Measurements from ENCODE around the gene PLD6. TPM values are rescaled to one million over a fixed set of nuclear protein-coding genes. Genes with fewer than 3 reads are reported as not detected.
A peak's percentile ranks its signal among the peaks of the same experiment; 100 is the strongest.
"Not testable (repeated sequence)": the region's sequence is repeated elsewhere in the genome, so short reads cannot be mapped to it uniquely, and the experiment has no call there.

Gene PLD6
- total RNA-seq, 2 experiments from 2014 or later, result 3.8 to 4.2 TPM

DNA sequence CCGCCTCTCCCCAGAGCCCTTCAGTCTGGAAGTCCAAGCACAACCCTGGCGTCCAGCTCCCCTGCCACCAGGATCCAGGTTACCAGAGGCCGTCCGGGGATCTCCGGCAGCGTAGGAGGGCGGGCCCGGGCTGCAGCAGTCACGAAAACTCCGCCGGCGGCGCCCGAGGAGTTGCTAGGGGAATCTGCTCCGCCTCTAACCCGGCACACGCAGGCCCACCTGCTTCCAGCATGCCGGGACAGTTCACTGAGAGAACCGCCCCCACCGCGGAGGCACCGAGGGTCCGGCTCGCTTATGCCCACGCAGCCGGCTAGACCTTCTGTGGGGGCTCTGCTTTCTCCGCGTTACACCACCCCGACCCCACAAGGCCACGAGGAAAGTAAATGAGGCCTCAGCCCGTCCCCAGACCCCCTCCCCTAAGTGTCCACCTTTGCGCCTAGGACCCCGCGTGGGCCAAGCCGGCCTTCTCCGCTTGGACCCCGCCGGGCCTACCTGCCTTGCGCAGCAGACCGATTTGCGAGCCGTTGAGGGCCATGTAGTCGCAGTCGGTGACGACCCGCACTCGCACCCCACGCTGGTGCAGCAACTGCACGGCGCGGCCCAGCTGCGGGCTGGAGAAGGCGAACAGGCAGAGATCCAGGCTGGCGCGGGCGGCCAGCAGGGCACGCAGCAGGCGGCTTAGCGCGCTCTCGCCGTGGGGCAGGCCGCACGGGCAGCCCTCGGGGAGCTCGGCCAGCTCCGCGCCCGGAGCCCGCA, 587 bp downstream of the PLD6 start:
- DNase-seq (peak; percentile 75), ATAC-seq (peak; percentile 71)
- ChIA-PET CTCF (interaction anchor here (0.8 kb wide), 1 partner anchor 31 kb away, joined by 3 read pairs; the partner anchor contains the start of gene FLCN), POLR2A (interaction anchor here (0.6 to 1.0 kb wide), 2 partner anchors 30 to 107 kb away, joined by 4 read pairs; no protein-coding TSS in a partner anchor)
- Mint-ChIP-seq H3K27ac (peak overlapping the region; percentile 92), H3K36me3 (ENCODE audit: low read depth) (peaks cover 16% of the 10 kb centered on the region), H3K27me3 (ENCODE audit: low read depth) (no peaks in the 10 kb centered on the region), H3K4me1 (ENCODE audit: low read depth) (peaks cover 33% of the 10 kb centered on the region), H3K4me3 (peak overlapping the region; percentile 89), H3K9me3 (ENCODE audit: insufficient read depth) (no peaks in the 10 kb centered on the region)

DNA sequence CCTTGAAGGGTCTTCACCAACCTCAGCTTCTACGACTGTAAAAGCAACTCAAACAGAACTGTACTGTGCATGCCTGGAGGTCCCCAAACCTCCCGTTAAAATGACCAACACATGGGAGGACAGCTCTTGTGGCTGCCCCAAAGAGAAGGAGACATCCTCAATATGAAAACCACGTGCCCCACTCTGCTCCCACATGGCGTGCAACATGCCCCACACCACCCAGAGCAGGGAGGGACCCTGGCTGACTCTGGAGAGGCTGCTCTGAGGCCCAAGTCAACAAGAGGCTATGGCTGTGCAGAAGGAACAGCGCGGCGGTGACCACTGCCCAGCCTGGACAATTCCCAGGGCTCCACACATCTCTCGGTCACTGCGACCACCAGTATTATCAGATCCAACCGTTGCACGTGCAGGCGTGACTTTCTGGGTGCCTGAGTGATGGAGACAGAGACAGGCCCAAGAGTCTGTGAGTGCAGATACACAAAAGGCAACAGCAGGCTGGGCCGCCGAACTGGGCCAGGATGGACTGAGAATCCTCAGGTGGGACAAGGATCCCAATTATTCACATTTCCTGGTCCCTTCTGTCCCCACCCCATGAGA, 1.4 kb downstream of the PLD6 start:
- H3K4me3 Mint-ChIP-seq, result peak overlapping the region; percentile 89
- CTCF ChIA-PET, result interaction anchor here (0.8 kb wide), 1 partner anchor 32 kb away, joined by 3 read pairs; the partner anchor contains the start of gene FLCN

DNA sequence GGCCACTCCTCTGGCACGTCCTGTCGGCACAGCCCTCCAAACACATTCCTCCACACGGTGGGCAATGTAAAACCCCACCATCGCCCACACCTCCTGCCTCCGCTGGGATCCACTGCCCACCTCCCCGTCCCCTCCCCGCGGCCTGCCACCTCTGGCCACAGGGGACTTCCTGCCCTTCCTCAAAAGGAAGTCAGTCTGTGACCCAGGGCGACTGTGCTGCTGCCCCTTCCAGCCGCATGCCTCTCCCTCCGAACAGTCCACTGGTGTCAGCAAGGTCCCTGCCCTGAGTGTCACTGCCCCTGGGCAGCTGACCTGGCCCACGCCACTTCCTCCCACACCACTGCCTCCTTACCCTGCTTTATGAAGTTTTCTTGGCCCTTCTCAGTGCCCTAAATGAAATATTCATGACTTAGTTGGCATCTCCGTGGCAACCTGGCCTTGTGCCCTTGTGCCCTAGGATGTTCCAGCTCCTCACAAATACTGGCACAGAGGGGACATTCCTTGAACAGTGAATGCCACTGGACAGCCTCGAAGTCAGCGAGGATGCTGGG, 2.0 kb downstream of the PLD6 start:
- H3K9me3 Mint-ChIP-seq (ENCODE audit: insufficient read depth), result no peaks in the 10 kb centered on the region
- no peak for ATAC-seq
- CTCF ChIA-PET, result no interaction called here
- peak overlapping the region; percentile 57 for H3K27ac Mint-ChIP-seq
- H3K4me1 Mint-ChIP-seq (ENCODE audit: low read depth), result peaks cover 33% of the 10 kb centered on the region
- H3K4me3 Mint-ChIP-seq, result peak overlapping the region; percentile 89
- no peak for DNase-seq
- H3K27me3 Mint-ChIP-seq (ENCODE audit: low read depth), result no peaks in the 10 kb centered on the region
- H3K36me3 Mint-ChIP-seq (ENCODE audit: low read depth), result peaks cover 20% of the 10 kb centered on the region
- POLR2A ChIA-PET, result interaction anchor here (0.7 to 1.2 kb wide), 4 partner anchors 20 to 25 kb away, joined by 3 to 4 read pairs (median 4); no protein-coding TSS in a partner anchor

More for the DNA sequence above, 1.4 kb downstream of the PLD6 start:
- ATAC-seq (no peak), DNase-seq (no peak)
- POLR2A ChIA-PET, result interaction anchor here (0.6 to 1.2 kb wide), 4 partner anchors 20 to 108 kb away, joined by 3 to 4 read pairs (median 4); no protein-coding TSS in a partner anchor
- H3K27ac Mint-ChIP-seq, result peak overlapping the region; percentile 57
- H3K27me3 Mint-ChIP-seq (ENCODE audit: low read depth), result no peaks in the 10 kb centered on the region
- no peaks in the 10 kb centered on the region for H3K9me3 Mint-ChIP-seq (ENCODE audit: insufficient read depth)
- peaks cover 20% of the 10 kb centered on the region for H3K36me3 Mint-ChIP-seq (ENCODE audit: low read depth)
- H3K4me1 Mint-ChIP-seq (ENCODE audit: low read depth), result peaks cover 33% of the 10 kb centered on the region

DNA sequence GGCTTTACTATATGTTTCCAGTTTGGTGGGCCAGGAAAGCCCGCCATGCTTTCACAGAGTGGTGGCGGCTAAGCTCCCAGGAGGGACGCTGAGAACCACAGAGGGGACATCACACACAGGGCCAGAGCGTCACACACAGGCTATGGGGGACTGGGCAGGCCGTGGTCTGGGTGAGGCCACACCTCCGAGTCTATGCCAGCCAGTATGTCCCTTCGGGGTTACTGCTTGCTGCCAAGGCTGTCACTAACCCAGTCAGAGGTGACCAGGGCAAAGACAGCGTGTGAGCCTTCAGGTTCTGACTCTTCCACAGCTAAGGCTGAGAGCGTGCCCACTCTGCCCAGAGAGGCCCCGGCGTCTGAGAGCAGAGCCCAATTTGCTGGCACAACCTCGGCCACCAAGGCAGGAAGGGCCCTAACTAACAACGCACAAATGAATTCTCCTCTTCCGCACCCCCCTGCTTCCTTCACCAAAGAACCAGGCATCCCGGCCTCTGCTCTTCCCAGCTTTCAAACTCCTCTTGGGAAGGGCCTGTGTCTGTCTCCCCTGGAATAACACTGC, 2.9 kb downstream of the PLD6 start:
- DNase-seq (no peak), ATAC-seq (no peak)
- no peaks in the 10 kb centered on the region for H3K27me3 Mint-ChIP-seq (ENCODE audit: low read depth)
- peaks cover 33% of the 10 kb centered on the region for H3K4me1 Mint-ChIP-seq (ENCODE audit: low read depth)
- no peak overlapping the region for H3K4me3 Mint-ChIP-seq
- POLR2A ChIA-PET, result interaction anchor here (0.7 kb wide), 1 partner anchor 26 kb away, joined by 4 read pairs; no protein-coding TSS in a partner anchor
- CTCF ChIA-PET, result no interaction called here
- no peaks in the 10 kb centered on the region for H3K9me3 Mint-ChIP-seq (ENCODE audit: insufficient read depth)
- H3K27ac Mint-ChIP-seq, result peak overlapping the region; percentile 52
- peaks cover 20% of the 10 kb centered on the region for H3K36me3 Mint-ChIP-seq (ENCODE audit: low read depth)

DNA sequence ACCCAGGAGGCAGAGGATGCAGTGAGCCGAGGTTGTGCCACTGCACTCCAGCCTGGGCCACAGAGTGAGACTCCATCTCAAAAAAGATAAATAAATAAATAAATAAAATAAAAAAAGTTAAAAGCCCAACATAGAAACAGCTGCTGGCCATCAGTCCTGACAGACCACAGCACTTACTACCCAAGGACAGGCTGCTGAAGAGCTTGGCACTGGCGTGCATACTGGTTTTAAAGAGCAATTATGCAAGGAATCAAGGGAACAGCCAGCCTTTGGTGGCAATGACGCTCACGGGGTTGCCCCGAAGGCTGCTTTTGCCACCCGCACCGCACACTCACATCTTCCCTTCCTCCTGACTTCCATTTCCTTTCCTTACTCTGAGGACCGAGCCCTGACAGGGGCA, 4.2 kb downstream of the PLD6 start:
- Mint-ChIP-seq H3K4me1 (ENCODE audit: low read depth) (peaks cover 31% of the 10 kb centered on the region), H3K27me3 (ENCODE audit: low read depth) (no peaks in the 10 kb centered on the region), H3K9me3 (ENCODE audit: insufficient read depth) (no peaks in the 10 kb centered on the region), H3K4me3 (no peak overlapping the region), H3K27ac (no peak overlapping the region), H3K36me3 (ENCODE audit: low read depth) (peaks cover 20% of the 10 kb centered on the region)
- no peak for ATAC-seq
- no peak for DNase-seq
- CTCF ChIA-PET, result no interaction called here
- POLR2A ChIA-PET, result no interaction called here

DNA sequence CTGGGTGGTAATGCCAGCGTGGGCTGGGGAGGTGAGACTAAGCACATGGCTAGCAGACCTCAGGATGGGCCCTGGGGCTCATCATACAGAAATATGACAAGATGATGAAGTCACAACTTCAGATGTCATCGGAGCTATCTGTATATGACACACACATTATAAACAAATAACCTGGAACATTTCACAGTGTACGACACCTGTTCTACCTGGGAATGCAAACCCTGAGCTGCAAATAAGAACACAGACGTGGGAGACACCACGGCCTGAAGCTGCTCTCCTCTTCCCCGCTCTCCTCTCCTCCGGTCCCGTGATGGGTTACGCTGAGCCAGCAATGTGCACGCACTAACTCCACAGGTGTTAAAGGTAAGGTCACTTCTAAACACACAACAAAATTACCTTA, 4.9 kb downstream of the PLD6 start:
- POLR2A ChIA-PET, result interaction anchor here (1.6 kb wide), 1 partner anchor 21 kb away, joined by 4 read pairs; no protein-coding TSS in a partner anchor
- peaks cover 25% of the 10 kb centered on the region for H3K4me1 Mint-ChIP-seq (ENCODE audit: low read depth)
- H3K9me3 Mint-ChIP-seq (ENCODE audit: insufficient read depth), result no peaks in the 10 kb centered on the region
- H3K36me3 Mint-ChIP-seq (ENCODE audit: low read depth), result peaks cover 20% of the 10 kb centered on the region
- H3K27me3 Mint-ChIP-seq (ENCODE audit: low read depth), result no peaks in the 10 kb centered on the region
- no peak for DNase-seq
- no peak for ATAC-seq
- no peak overlapping the region for H3K4me3 Mint-ChIP-seq
- H3K27ac Mint-ChIP-seq, result no peak overlapping the region
- CTCF ChIA-PET, result no interaction called here

DNA sequence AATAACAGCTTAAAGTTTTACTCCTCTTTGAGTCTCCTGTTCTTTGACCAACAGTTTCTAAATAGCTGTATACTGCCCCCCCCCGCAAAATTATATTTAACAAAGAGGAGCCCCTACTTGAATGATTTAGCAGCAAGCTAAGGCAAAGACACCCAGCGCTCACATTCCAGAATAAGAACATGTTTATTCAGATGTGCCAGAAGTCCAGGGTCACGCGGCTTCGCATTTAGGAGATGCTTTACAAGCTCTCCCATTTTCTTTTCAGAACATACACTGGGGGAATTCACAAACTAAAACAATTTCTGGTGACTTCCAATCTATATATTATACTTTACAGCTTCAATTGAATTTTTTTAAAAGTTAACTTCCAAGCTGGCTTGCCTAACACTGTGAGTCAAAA, 5.3 kb downstream of the PLD6 start:
- no peaks in the 10 kb centered on the region for H3K9me3 Mint-ChIP-seq (ENCODE audit: insufficient read depth)
- H3K27me3 Mint-ChIP-seq (ENCODE audit: low read depth), result no peaks in the 10 kb centered on the region
- no peak overlapping the region for H3K27ac Mint-ChIP-seq
- no peak overlapping the region for H3K4me3 Mint-ChIP-seq
- H3K36me3 Mint-ChIP-seq (ENCODE audit: low read depth), result peaks cover 20% of the 10 kb centered on the region
- POLR2A ChIA-PET, result interaction anchor here (1.6 kb wide), 1 partner anchor 21 kb away, joined by 4 read pairs; no protein-coding TSS in a partner anchor
- CTCF ChIA-PET, result interaction anchor here (2.2 kb wide), 1 partner anchor 11 kb away, joined by 6 read pairs; no protein-coding TSS in a partner anchor
- DNase-seq, result no peak
- ATAC-seq, result no peak
- peaks cover 25% of the 10 kb centered on the region for H3K4me1 Mint-ChIP-seq (ENCODE audit: low read depth)

DNA sequence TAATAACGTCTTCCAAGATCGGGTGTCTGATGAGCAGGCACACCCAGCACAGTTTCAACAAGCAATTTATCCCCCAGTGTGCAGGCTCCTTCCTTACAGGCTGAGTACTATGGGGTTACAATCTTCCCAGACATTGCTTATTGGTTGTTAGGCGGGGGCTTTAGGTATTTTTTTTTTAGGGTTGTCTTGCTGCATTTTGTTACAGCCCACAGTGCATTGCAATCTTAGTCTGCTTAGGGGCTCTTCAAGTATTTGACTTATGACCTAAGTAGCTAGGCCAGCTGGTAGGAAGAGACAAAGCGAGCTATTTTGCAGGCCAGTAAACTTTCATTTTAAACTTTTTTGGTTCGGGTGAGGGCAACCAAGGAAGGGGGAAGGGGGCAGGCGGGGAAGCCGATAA, 5.8 kb downstream of the PLD6 start:
- ATAC-seq (no peak), DNase-seq (no peak)
- Mint-ChIP-seq H3K27ac (no peak overlapping the region), H3K9me3 (ENCODE audit: insufficient read depth) (no peaks in the 10 kb centered on the region), H3K27me3 (ENCODE audit: low read depth) (no peaks in the 10 kb centered on the region), H3K36me3 (ENCODE audit: low read depth) (peaks cover 22% of the 10 kb centered on the region), H3K4me3 (no peak overlapping the region), H3K4me1 (ENCODE audit: low read depth) (peaks cover 21% of the 10 kb centered on the region)
- CTCF ChIA-PET, result interaction anchor here (2.2 kb wide), 1 partner anchor 11 kb away, joined by 6 read pairs; no protein-coding TSS in a partner anchor
- POLR2A ChIA-PET, result interaction anchor here (1.6 kb wide), 1 partner anchor 20 kb away, joined by 4 read pairs; no protein-coding TSS in a partner anchor

DNA sequence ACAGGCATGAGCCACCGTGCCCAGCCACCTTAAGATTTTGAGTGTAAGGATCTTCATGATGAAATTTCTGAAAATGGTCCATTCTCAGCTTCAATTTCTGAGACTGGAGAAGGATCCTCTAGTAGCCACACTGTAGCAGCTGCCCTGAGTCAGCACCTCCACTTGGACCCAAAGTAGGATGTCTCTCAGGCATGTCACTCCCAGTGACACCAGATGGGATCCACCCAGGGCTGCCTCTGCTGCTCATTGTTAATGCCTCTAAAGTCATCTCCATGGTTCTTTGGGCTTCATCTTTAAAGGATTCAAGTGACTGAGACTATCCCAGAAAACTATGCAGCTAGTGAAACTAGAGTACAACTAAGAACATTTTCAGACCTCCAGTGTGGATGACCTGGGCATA, 7.9 kb downstream of the PLD6 start:
- peaks cover 2% of the 10 kb centered on the region for H3K4me1 Mint-ChIP-seq (ENCODE audit: low read depth)
- ChIA-PET CTCF (no interaction called here), POLR2A (interaction anchor here (0.7 kb wide), 1 partner anchor 75 kb away, joined by 3 read pairs; no protein-coding TSS in a partner anchor)
- no peaks in the 10 kb centered on the region for H3K9me3 Mint-ChIP-seq (ENCODE audit: insufficient read depth)
- H3K36me3 Mint-ChIP-seq (ENCODE audit: low read depth), result peaks cover 14% of the 10 kb centered on the region
- H3K27me3 Mint-ChIP-seq (ENCODE audit: low read depth), result no peaks in the 10 kb centered on the region
- no peak for DNase-seq
- no peak overlapping the region for H3K27ac Mint-ChIP-seq
- H3K4me3 Mint-ChIP-seq, result no peak overlapping the region
- no peak for ATAC-seq

DNA sequence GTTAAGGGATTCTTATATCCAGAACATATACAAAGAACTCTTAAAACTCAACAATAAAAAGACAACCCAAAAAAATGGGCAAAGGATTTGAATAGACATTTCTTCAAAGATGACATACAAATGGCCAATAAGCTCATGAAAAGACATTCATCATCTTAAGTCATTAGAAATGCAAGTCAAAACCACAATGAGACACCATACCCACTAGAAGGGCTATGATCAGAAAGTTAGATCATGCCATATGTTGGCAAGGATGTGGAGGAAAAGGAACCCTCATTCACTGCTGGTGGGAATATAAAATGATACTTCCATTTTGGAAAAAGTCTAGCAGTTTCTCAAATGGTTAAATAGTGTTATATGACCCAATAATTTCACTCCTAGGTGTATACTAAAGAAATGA, 9.4 kb downstream of the PLD6 start:
- DNase-seq (no peak), ATAC-seq (no peak)
- Mint-ChIP-seq H3K27me3 (ENCODE audit: low read depth) (no peaks in the 10 kb centered on the region), H3K9me3 (ENCODE audit: insufficient read depth) (no peaks in the 10 kb centered on the region), H3K36me3 (ENCODE audit: low read depth) (peaks cover 11% of the 10 kb centered on the region), H3K4me1 (ENCODE audit: low read depth) (peaks cover 1% of the 10 kb centered on the region), H3K27ac (no peak overlapping the region), H3K4me3 (no peak overlapping the region)
- ChIA-PET CTCF (interaction anchor here (0.7 to 1.1 kb wide), 2 partner anchors 9 to 21 kb away, joined by 3 read pairs; no protein-coding TSS in a partner anchor), POLR2A (interaction anchor here (0.6 to 1.7 kb wide), 3 partner anchors 10 to 67 kb away, joined by 3 to 6 read pairs (median 4); no protein-coding TSS in a partner anchor)

DNA sequence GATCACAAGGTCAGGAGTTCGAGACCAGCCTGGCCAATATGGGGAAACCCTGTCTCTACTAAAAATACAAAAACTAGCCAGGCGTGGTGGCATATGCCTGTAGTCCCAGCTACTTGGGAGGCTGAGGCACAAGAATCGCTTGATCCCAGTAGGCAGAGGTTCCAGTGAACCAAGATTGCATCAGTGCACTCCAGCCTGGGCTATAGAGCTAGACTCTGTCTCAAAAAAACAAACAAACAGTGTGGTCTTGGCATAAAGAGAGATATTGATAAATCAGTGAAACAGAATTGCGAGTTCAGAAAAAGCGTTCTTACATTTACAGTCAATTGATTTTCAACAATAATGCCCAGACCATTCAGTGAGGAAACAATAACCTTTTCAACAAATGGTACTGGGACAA, 10.7 kb downstream of the PLD6 start:
- H3K4me1 Mint-ChIP-seq (ENCODE audit: low read depth); H3K36me3 Mint-ChIP-seq (ENCODE audit: low read depth); CTCF ChIA-PET; DNase-seq; ATAC-seq; H3K27me3 Mint-ChIP-seq (ENCODE audit: low read depth); H3K9me3 Mint-ChIP-seq (ENCODE audit: insufficient read depth); H3K4me3 Mint-ChIP-seq; H3K27ac Mint-ChIP-seq: not testable (repeated sequence)
- POLR2A ChIA-PET, result interaction anchor here (1.5 to 1.7 kb wide), 2 partner anchors 9 to 13 kb away, joined by 4 to 6 read pairs; no protein-coding TSS in a partner anchor
